HL-60 (cell line): ENCODE results near the gene ZNF503.

Experiments used
- DNase-seq, 2 experiments: peaks; one replicate each; pipeline ENCODE4 v3.0.0-alpha.2; 2010 to 2020; ENCODE audit warnings: low read depth in 1 of 2, low spot score in 1 of 2
- H3K27ac ChIP-seq: fragments of 250-450 bp; sonication (Bioruptor Pico); replicated peaks from 2 replicates; pipeline ENCODE4 v1.5.1; 2020; ENCODE audit warnings: mild to moderate bottlenecking, moderate library complexity
- H3K27me3 ChIP-seq: fragments of 250-450 bp; sonication (Bioruptor Pico); 2 replicates; pipeline ENCODE4 v1.5.1; 2021; ENCODE audit warnings: mild to moderate bottlenecking, moderate library complexity; ENCODE audit not compliant: insufficient read depth, poor library complexity, severe bottlenecking
- H3K4me3 ChIP-seq: replicated peaks from 2 replicates; pipeline ENCODE4 v1.5.1; 2011; ENCODE audit warnings: mild to moderate bottlenecking, control low read depth, low read length; ENCODE audit not compliant: insufficient read depth
- GABPA ChIP-seq: IDR thresholded peaks from 2 replicates; pipeline ENCODE4 v1.6.1; 2012; ENCODE audit warnings: low read depth
- POLR2AphosphoS5 ChIP-seq: IDR thresholded peaks from 2 replicates; pipeline ENCODE4 v1.6.1; 2012; ENCODE audit warnings: low read depth
- SPI1 ChIP-seq: IDR thresholded peaks from 2 replicates; pipeline ENCODE4 v1.6.1; 2012; ENCODE audit warnings: low read depth, mild to moderate bottlenecking, borderline replicate concordance
- TF ChIP-seq, protein P1 (sequence below): IDR thresholded peaks from 2 replicates; pipeline ENCODE4 v1.6.1; 2012; ENCODE audit warnings: low read depth; ENCODE audit not compliant: insufficient replicate concordance
- TF ChIP-seq, protein P2 (sequence below): IDR thresholded peaks from one replicate; pipeline ENCODE4 v1.5.1; 2011; ENCODE audit warnings: low read length, control low read depth, inconsistent platforms; ENCODE audit not compliant: insufficient read depth

ZNF503 gene

DNA sequence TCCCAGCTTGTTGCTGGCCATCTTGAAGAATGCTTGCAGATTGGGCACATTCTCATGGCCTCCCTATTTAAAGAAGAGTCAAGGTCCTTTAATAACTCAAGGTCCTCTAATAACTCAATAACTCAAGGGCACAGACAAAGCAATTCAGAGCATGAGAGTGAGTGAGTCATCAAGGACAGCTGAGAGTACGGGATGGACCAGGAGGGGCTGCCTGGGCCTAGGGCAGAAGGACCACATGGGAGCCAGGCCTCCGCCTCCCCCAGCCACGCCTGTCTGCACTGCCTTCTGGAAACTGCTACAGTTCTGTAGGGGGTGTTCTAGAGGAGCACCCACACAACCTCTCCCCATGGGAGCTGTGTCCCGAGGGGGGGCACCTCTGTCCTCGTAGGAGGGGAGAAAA is 48.9 kb downstream of the ZNF503 start:
- Histone ChIP-seq H3K4me3 (no peak overlapping the region), H3K27ac (no peak overlapping the region), H3K27me3 (no peaks in the 10 kb centered on the region)
- TF ChIP-seq SPI1: no peak
- TF ChIP-seq, protein P1, sequence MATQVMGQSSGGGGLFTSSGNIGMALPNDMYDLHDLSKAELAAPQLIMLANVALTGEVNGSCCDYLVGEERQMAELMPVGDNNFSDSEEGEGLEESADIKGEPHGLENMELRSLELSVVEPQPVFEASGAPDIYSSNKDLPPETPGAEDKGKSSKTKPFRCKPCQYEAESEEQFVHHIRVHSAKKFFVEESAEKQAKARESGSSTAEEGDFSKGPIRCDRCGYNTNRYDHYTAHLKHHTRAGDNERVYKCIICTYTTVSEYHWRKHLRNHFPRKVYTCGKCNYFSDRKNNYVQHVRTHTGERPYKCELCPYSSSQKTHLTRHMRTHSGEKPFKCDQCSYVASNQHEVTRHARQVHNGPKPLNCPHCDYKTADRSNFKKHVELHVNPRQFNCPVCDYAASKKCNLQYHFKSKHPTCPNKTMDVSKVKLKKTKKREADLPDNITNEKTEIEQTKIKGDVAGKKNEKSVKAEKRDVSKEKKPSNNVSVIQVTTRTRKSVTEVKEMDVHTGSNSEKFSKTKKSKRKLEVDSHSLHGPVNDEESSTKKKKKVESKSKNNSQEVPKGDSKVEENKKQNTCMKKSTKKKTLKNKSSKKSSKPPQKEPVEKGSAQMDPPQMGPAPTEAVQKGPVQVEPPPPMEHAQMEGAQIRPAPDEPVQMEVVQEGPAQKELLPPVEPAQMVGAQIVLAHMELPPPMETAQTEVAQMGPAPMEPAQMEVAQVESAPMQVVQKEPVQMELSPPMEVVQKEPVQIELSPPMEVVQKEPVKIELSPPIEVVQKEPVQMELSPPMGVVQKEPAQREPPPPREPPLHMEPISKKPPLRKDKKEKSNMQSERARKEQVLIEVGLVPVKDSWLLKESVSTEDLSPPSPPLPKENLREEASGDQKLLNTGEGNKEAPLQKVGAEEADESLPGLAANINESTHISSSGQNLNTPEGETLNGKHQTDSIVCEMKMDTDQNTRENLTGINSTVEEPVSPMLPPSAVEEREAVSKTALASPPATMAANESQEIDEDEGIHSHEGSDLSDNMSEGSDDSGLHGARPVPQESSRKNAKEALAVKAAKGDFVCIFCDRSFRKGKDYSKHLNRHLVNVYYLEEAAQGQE: no peak
- TF ChIP-seq POLR2AphosphoS5: no peak
- TF ChIP-seq, protein P2, sequence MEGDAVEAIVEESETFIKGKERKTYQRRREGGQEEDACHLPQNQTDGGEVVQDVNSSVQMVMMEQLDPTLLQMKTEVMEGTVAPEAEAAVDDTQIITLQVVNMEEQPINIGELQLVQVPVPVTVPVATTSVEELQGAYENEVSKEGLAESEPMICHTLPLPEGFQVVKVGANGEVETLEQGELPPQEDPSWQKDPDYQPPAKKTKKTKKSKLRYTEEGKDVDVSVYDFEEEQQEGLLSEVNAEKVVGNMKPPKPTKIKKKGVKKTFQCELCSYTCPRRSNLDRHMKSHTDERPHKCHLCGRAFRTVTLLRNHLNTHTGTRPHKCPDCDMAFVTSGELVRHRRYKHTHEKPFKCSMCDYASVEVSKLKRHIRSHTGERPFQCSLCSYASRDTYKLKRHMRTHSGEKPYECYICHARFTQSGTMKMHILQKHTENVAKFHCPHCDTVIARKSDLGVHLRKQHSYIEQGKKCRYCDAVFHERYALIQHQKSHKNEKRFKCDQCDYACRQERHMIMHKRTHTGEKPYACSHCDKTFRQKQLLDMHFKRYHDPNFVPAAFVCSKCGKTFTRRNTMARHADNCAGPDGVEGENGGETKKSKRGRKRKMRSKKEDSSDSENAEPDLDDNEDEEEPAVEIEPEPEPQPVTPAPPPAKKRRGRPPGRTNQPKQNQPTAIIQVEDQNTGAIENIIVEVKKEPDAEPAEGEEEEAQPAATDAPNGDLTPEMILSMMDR: no peak
- TF ChIP-seq GABPA: no peak
- no peak for DNase-seq

DNA sequence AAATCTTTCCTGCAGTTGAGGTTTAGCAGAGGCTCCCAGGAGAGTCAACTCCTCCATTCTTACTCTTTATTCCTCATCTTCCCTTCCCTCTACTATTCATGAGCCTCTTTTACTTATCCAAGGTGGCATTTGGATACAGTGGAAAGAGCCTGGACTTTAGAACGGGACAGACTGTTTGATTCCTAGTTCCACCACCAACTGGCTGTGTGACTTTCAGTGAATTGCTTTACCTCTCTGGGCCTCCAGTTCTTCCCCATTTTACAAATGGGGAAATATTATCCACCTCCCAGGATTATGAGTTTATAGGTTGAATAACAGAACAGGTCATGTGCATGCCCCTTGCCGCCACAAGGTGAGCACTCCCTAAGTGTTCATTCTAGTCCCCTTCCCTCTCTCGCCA is 49.9 kb downstream of the ZNF503 start:
- Histone ChIP-seq H3K27me3 (no peaks in the 10 kb centered on the region), H3K27ac (no peak overlapping the region), H3K4me3 (no peak overlapping the region)
- DNase-seq: no peak
- TF ChIP-seq SPI1 (no peak), POLR2AphosphoS5 (no peak), GABPA (no peak)
- TF ChIP-seq, protein P1: no peak
- TF ChIP-seq, protein P2: no peak

DNA sequence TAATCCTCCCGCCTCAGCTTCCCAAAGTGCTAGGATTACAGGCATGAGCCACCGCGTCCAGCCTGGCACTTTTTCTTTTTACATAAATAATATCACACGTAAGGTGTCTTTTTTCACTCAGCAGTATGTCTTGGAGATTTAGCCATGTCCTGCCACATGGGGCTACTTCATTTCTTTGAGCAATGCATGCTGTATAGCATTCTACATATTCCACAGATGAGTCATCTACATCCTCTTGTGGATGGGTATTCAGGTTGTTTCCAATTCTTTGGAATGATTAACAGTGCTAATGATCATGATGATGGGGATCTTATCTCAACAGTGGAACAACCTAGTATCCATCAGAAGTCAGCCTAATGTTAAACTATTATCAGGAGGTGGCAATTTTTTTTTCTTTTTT is 50.8 kb downstream of the ZNF503 start:
- no peak overlapping the region for H3K4me3 ChIP-seq
- DNase-seq: no peak
- H3K27ac ChIP-seq: no peak overlapping the region
- no peaks in the 10 kb centered on the region for H3K27me3 ChIP-seq
- TF ChIP-seq, protein P1: no peak
- no peak for TF ChIP-seq POLR2AphosphoS5
- no peak for TF ChIP-seq SPI1
- no peak for TF ChIP-seq GABPA
- TF ChIP-seq, protein P2: no peak
